BE2C (cell line): ENCODE data around the gene RPL37A.
A peak's percentile ranks its signal among the peaks of the same experiment; 100 is the strongest.

Source experiments
- DNase-seq: peaks from one replicate; pipeline ENCODE4 v3.0.0-alpha.2; 2020
- H3K27me3 ChIP-seq: fragments of 250-450 bp; sonication (Bioruptor Pico); 2 replicates; pipeline ENCODE4 v1.5.1; 2020; ENCODE audit warnings: mild to moderate bottlenecking
- H3K36me3 ChIP-seq: fragments of 250-450 bp; sonication (Bioruptor Pico); 2 replicates; pipeline ENCODE4 v1.5.1; 2020; ENCODE audit warnings: mild to moderate bottlenecking
- H3K4me1 ChIP-seq: fragments of 250-450 bp; sonication (Bioruptor Pico); 2 replicates; pipeline ENCODE4 v1.5.1; 2020
- H3K4me3 ChIP-seq: 2 replicates; pipeline ENCODE4 v1.5.1; 2011; ENCODE audit warnings: low read depth, low read length
- H3K9me3 ChIP-seq: fragments of 250-450 bp; sonication (Bioruptor Pico); 2 replicates; pipeline ENCODE4 v1.5.1; 2020
- TF ChIP-seq, protein P1 (sequence below): IDR thresholded peaks from 2 replicates; pipeline ENCODE4 v1.5.1; 2012; ENCODE audit warnings: mild to moderate bottlenecking, low read depth, low read length

RPL37A gene

DNA sequence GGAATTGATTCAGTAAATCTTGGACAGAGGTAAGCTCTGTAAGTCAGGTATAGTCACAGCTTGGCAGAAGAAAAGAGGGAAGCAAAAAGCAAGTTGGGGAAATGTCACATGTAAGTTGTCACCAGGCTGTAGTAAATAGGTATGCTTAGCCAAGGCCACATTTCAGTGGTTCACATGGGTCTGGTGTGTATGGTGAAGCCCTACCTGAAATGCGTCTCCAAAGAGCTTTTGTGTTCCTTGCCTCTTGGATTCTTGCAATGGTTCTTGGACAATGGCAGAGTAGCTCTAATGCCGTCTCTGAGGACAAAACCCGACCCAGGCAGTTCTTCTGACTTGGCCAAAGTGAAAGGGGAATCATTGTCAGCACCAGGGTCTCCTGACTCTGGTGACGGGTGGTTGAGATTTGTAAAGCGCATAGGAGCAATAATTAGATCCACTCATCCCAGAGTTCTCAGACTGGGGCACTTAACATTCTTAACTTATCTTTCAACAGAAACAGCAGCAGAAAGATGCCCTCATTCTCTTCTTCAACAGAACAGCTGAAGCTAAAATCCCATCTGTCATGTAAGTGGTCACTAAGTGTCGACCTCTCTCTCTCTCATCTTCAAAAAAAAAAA lies 34.4 kb upstream of the RPL37A start:
- DNase-seq, result peak; percentile 16
- TF ChIP-seq, protein P1, sequence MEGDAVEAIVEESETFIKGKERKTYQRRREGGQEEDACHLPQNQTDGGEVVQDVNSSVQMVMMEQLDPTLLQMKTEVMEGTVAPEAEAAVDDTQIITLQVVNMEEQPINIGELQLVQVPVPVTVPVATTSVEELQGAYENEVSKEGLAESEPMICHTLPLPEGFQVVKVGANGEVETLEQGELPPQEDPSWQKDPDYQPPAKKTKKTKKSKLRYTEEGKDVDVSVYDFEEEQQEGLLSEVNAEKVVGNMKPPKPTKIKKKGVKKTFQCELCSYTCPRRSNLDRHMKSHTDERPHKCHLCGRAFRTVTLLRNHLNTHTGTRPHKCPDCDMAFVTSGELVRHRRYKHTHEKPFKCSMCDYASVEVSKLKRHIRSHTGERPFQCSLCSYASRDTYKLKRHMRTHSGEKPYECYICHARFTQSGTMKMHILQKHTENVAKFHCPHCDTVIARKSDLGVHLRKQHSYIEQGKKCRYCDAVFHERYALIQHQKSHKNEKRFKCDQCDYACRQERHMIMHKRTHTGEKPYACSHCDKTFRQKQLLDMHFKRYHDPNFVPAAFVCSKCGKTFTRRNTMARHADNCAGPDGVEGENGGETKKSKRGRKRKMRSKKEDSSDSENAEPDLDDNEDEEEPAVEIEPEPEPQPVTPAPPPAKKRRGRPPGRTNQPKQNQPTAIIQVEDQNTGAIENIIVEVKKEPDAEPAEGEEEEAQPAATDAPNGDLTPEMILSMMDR, result no peak

DNA sequence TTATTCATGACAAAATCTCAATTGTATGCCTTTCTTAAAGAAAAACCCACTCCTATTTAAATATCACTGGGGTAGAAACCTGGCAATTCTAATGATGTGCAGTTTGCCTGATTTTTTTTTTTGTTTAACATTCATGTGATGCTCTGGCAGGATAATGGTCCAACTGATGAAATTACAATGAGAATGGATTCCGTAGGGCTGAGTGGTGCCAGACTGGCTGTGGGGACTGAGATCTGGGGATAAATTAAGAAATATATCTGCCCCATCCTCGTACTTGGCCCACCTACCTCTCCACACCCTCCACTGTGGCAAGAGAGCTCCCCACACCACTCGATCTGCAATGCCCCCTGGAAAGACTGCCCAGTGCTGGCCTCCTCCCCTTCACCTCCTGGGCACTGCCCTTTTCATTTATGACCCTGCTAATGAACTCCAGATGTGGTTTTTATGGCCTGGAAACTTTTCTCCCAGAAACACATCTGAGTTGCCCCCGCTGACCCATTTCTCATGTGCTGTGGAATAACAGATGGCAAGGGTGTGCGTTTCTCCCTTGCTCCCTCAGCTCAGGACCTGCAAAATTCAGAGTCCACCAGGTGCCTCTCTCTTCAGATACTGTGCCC lies 33.0 kb upstream of the RPL37A start:
- no peak overlapping the region for H3K4me3 ChIP-seq
- no peaks in the 10 kb centered on the region for H3K9me3 ChIP-seq
- peaks cover 12% of the 10 kb centered on the region for H3K4me1 ChIP-seq
- TF ChIP-seq, protein P1, result no peak
- peak; percentile 40 for DNase-seq
- no peaks in the 10 kb centered on the region for H3K36me3 ChIP-seq
- H3K27me3 ChIP-seq, result no peaks in the 10 kb centered on the region

More for the DNA sequence above, 34.4 kb upstream of the RPL37A start:
- Histone ChIP-seq H3K4me3 (no peak overlapping the region), H3K9me3 (no peaks in the 10 kb centered on the region), H3K4me1 (peaks cover 12% of the 10 kb centered on the region), H3K36me3 (no peaks in the 10 kb centered on the region), H3K27me3 (no peaks in the 10 kb centered on the region)

DNA sequence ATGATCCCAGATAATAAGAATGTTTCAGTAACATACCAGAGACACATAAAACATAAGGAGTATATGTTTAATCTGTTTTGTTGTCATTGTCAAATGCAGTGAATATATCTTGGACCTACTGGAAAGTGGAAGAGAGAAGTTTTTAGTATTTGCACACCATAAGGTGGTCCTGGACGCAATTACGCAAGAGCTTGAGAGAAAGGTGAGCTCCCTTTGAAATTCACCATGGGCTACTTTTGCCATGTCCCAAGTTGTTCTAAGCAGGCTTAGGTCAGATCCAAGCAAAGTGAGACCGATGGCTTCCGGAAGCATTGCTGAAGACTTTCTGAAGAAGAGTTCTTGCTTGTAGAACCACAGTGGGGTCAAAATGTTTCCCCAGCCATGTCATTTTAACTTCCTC lies 30.8 kb upstream of the RPL37A start:
- DNase-seq, result no peak
- no peak overlapping the region for H3K4me3 ChIP-seq
- no peaks in the 10 kb centered on the region; the same call in 1 of the 2 replicates for H3K36me3 ChIP-seq
- H3K9me3 ChIP-seq, result no peaks in the 10 kb centered on the region
- peaks cover 12% of the 10 kb centered on the region for H3K4me1 ChIP-seq
- TF ChIP-seq, protein P1, result no peak
- H3K27me3 ChIP-seq, result no peaks in the 10 kb centered on the region

DNA sequence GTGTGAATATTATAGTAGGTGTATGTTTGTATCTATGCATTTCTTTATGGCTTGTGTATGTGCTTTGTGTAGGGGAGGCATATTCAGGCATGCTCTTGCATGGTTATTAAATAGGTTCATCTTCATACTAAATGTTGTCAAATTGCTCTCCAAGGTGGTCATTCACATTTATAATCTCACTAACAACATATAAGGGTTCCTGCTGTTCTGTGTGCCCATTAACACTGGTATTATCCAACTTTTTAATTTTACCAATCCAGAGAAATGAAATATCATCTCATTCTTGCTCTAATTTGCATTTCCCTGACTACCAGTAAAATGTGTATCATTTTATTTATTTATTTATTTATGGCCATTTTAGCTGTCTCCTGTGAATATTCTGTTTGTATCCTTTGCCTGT lies 29.0 kb upstream of the RPL37A start:
- H3K9me3 ChIP-seq, result no peaks in the 10 kb centered on the region
- no peak for DNase-seq
- H3K36me3 ChIP-seq, result no peaks in the 10 kb centered on the region; the same call in 1 of the 2 replicates
- TF ChIP-seq, protein P1, result no peak
- no peak overlapping the region for H3K4me3 ChIP-seq
- peaks cover 9% of the 10 kb centered on the region for H3K4me1 ChIP-seq
- no peaks in the 10 kb centered on the region for H3K27me3 ChIP-seq

DNA sequence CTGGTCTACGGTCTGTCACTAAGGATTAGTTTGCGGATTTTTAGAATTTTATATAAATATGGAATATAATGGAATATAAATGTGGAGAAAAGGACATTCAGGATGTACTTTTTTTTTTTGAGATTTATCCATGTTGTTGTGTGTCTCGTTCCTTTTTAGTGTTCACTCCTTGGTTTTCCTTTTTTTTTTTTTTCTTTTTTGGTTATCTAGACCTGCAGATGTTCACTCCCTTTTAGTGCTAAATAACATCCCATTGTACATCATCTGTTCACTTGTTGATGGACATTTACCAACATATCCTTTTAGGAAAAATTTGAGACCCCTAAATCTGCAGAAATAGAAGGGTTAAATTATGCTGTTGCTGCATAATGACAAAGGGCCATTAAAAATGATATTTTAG lies 25.5 kb upstream of the RPL37A start:
- TF ChIP-seq, protein P1, result no peak
- Histone ChIP-seq H3K4me3 (no peak overlapping the region), H3K4me1 (no peaks in the 10 kb centered on the region), H3K36me3 (no peaks in the 10 kb centered on the region; the same call in 1 of the 2 replicates), H3K9me3 (no peaks in the 10 kb centered on the region), H3K27me3 (no peaks in the 10 kb centered on the region)
- no peak for DNase-seq

DNA sequence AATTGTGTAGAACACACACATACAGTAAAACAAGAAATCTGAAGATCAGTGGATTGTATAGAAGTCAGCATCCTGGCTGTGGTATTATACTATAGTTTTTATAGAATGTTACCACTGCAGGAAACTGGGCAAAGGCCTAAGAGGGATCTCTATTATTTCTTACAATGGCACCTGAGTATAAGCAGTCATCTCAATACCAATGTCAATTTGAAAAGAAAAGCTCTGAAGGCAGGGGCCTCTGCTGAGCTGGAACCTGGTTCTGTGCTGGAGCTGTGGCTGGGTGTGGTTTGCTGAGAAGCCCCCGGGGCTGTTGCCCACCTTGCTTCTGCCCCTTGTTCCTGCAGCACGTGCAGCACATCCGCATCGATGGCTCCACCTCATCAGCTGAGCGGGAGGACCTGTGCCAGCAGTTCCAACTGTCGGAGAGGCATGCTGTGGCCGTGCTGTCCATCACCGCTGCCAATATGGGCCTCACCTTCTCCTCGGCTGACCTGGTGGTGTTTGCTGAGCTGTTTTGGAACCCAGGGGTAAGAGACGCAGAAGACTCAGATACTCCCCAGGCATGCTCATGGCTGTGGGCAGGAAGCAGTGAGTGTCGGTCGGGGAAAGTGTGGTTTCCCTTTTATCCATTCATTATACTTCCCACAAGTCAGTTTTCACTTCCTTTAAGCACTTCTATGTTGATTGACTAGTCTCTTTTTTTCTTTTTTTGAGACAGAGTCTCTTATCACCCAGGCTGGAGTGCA lies 23.5 kb upstream of the RPL37A start:
- DNase-seq, result no peak
- no peaks in the 10 kb centered on the region for H3K27me3 ChIP-seq
- no peaks in the 10 kb centered on the region for H3K4me1 ChIP-seq
- H3K36me3 ChIP-seq, result peaks cover 3% of the 10 kb centered on the region; the same call in 1 of the 2 replicates
- no peak overlapping the region for H3K4me3 ChIP-seq
- no peaks in the 10 kb centered on the region for H3K9me3 ChIP-seq
- TF ChIP-seq, protein P1, result no peak
